T-helper 2 cell treated with Interferon-gamma antibody and Interleukin-4, amounts not matched to agents 100 ng/mL and 5 ng/mL, for 36 hours (primary cell): ENCODE data around the gene CACNG6. TPM values are rescaled to one million over a fixed set of nuclear protein-coding genes. Genes with fewer than 3 reads are reported as not detected.
"Not testable (repeated sequence)": the region's sequence is repeated elsewhere in the genome, so short reads cannot be mapped to it uniquely, and the experiment has no call there.

Experiments used
- intact Hi-C: fragments of 100-400 bp; cut with micrococcal nuclease; formaldehyde crosslinking; loops from one replicate; pipeline ENCODE4 v1.15.1; 2023
- total RNA-seq: library from RNA; stranded (reverse); gene quantifications from 2 replicates; pipeline ENCODE4 v1.2.3, GENCODE V29; 2022

Gene CACNG6
- total RNA-seq, 1 donor from 2014 or later: not detected

GRCh38 chr19:53999694-54000093 lies 8.3 kb downstream of the CACNG6 start:
- intact Hi-C loops: no loop called here

GRCh38 chr19:54001496-54001895 lies 10.1 kb downstream of the CACNG6 start:
- intact Hi-C loops: no loop called here

GRCh38 chr19:54002495-54003315 lies 11.3 kb downstream of the CACNG6 start:
- intact Hi-C loops: no loop called here

GRCh38 chr19:54009440-54009839 lies 18.0 kb downstream of the CACNG6 start:
- intact Hi-C loops: no loop called here

DNA sequence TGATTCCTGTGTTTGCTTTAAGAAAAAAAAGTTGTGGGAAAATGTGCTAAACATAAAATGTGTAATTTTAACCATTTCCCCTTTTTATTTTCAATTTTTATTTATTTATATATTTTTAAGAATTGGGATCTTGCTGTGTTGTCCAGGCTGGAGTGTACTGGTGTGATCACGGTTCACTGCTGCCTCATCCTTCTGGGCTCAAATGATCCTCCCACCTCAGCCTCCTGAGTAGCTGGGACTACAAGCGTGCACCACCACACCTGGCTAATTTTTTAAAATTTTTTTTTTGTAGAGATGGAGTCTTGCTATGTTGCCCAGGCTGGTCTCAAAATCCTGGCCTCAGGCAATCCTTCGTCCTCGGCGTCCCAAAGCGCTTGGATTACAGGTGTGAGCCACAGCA lies 19.0 kb downstream of the CACNG6 start:
- intact Hi-C loops: no loop called here

- intact Hi-C loops: no loop called here
Measured at GRCh38 chr19:54011507-54012211, 20.2 kb downstream of the CACNG6 start.

GRCh38 chr19:54013866-54014265 lies 22.4 kb downstream of the CACNG6 start:
- intact Hi-C loops: no loop called here

DNA sequence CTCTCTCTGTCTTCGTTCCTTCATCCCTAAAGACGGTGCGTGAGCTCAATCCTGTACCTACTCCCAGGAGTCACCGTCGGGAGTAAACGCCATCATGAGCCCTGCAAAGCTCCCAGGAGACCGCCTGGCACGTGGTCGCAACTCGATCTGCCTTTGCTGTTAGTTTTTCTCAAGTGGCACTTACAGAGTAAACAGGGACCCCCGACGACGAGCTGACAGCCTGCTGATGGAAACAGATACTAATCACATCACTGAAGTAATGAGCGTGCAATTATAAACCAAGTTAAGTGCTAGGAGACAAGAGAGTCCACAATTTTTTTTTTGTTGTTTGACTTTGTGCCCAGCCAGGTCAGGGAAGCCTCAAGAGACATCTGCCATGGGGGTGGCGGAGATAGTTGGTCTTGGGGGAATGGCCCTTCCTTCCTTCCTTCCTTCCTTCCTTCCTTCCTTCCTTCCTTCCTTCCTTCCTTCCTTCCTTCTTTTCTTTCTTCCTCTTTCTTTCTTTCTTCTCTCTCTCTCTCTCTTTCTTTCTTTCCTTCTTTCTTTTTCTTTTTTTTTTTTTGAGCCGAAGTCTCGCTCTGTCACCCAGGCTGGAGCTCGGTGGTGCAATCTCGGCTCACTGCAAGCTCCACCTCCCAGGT lies 23.6 kb downstream of the CACNG6 start:
- intact Hi-C loops: no loop called here

GRCh38 chr19:54017261-54017660 lies 25.8 kb downstream of the CACNG6 start:
- intact Hi-C loops: no loop called here

- intact Hi-C loops: no loop called here
Measured at GRCh38 chr19:54021363-54021762, 29.9 kb downstream of the CACNG6 start.

DNA sequence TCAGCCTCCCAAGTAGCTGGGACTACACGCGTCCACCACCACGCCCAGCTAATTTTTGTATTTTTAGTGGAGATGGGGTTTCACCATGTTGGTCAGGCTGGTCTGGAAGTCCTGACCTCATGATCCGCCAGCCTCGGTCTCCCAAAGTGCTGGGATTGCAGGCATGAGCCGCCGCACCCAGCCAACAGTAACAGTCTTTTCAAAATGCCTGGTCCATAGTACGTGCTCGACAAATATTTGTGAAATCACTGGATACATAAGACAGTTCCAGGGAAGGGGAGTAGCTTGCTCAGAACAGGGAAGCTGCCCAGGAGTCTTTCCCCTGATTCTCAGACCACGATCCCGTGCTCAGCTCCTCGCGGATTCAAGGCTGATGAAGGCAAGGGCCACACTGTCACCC lies 30.5 kb downstream of the CACNG6 start:
- intact Hi-C loops: loop anchor here (2.0 kb wide), 1 partner anchor 115 kb away; no protein-coding TSS in a partner anchor

GRCh38 chr19:54023191-54023590 lies 31.8 kb downstream of the CACNG6 start:
- intact Hi-C loops: loop anchor here (2.0 kb wide), 1 partner anchor 116 kb away; no protein-coding TSS in a partner anchor

GRCh38 chr19:54024660-54025059 lies 33.2 kb downstream of the CACNG6 start:
- intact Hi-C loops: loop anchor here (1.0 kb wide), 2 partner anchors 182 to 231 kb away; no protein-coding TSS in a partner anchor

GRCh38 chr19:54026656-54027055 lies 35.2 kb downstream of the CACNG6 start:
- intact Hi-C loops: no loop called here

GRCh38 chr19:54029301-54029700 lies 37.9 kb downstream of the CACNG6 start:
- intact Hi-C loops: no loop called here

DNA sequence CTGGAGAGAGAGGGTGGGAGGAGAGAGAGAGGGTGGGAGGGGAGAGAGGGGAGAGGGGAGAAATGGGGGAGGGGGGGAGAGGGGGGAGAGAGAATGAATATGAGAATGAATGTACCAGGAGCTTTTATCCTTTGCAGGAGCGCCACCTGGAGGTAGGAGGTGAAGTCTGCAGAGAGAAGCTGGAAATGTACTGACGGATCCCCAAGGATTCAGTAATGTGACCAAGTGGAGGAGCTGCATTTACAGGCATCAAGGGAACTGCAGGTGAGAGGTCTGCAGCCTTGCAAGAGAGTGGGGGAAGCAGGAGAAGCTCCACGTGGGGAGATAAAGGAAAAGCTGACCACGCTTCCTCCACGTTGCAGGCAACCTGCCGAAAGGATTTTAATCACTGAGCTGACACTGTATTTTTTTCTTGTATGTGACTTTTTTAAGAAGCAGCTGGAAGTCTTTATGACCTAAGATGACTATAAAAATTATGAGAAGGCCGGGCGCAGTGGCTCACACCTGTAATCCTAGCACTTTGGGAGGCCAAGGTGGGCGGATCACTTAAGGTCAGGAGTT lies 38.6 kb downstream of the CACNG6 start:
- intact Hi-C loops: no loop called here

GRCh38 chr19:54030895-54031586 lies 39.6 kb downstream of the CACNG6 start:
- intact Hi-C loops: no loop called here

DNA sequence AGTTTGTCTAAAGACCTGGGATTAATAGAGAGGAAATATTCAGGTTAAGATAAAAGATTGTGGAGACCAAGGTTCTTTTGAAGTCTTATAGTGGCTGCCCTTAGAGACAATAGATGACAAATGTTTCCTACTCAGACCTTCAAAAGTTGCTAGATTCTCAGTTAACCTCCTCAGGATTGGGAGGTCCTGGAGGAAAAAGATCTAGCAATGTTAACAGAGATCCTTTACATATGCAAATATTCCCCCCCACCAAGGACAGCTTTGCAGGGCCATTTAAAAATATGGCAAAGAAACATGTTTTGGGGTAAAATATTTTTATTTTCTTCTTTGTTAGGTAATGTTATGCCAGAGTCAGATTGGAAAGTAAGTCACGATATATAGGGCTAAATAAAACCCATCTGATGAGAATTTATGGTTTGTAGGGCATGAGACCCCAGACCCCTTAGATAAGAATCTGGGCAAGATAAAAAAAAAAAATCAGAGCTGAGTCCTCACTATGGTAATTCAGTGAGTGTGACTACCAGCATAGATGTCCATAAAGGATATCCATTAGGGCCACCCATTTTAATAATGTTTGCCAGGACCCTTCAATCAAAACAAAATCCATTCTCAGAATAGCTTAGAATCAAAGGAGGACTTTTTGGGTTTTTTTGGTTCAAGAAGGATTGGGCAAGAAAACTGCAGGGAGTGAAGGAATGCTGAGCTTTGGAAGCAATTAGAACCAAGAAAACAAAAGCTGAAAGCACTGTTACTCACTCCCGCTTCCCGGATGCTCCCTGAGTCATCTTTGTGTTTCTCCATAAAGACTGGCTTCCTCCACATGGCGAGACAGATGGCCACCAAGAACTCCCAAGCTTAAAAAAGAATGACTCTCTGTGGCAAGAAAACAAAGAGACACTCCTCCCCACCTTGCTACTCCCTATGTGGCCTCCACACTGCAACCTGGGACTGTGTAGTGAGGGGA lies 44.1 kb downstream of the CACNG6 start:
- intact Hi-C loops: no loop called here

GRCh38 chr19:54036542-54036941 lies 45.1 kb downstream of the CACNG6 start:
- intact Hi-C loops: not testable (repeated sequence)

DNA sequence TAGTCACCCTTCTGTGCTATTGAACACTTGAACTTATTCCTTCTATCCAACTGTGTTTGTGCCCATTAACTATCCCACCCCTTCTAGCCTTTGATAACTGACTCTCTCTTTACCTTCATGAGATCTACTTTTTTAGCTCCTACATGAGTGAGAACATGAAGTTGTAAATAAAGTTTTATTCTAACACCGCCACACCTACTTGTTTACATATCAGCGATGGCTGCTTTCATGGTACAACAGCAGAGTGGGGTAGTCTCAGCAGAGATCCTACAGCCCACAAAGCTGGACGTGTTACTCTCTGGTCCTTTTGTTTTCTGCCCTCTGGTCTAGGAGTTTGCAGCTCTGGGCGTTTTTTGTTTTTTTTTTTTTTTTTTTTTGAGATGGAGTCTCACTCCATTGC lies 48.6 kb downstream of the CACNG6 start:
- intact Hi-C loops: no loop called here
